ENCODE measurements around the gene ACTN2.

DNA sequence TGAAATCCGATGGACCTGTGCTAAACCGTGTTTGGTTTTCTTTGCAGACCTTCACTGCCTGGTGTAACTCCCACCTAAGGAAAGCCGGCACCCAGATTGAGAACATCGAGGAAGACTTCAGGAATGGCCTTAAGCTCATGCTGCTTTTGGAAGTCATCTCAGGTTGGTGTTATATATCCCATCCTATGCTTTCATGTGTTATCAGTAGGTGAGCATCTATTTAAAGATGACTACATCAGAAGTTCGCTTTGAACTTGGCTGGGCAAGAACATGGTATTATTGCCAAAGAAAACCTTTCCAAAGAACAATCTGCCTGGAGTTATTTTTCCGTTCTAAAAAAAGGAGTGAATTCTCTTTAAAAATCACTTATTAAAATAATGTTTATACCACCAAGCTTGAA is 31.5 kb downstream of the ACTN2 start:
- TF ChIP-seq, protein P1, sequence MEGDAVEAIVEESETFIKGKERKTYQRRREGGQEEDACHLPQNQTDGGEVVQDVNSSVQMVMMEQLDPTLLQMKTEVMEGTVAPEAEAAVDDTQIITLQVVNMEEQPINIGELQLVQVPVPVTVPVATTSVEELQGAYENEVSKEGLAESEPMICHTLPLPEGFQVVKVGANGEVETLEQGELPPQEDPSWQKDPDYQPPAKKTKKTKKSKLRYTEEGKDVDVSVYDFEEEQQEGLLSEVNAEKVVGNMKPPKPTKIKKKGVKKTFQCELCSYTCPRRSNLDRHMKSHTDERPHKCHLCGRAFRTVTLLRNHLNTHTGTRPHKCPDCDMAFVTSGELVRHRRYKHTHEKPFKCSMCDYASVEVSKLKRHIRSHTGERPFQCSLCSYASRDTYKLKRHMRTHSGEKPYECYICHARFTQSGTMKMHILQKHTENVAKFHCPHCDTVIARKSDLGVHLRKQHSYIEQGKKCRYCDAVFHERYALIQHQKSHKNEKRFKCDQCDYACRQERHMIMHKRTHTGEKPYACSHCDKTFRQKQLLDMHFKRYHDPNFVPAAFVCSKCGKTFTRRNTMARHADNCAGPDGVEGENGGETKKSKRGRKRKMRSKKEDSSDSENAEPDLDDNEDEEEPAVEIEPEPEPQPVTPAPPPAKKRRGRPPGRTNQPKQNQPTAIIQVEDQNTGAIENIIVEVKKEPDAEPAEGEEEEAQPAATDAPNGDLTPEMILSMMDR (IDR thresholded peaks at IDR 0.05; ENCODE audit: borderline replicate concordance, extremely low read depth, low read length, poor library complexity, severe bottlenecking) = no peak
- TF ChIP-seq EZH2 (IDR thresholded peaks at IDR 0.05; ENCODE audit: borderline replicate concordance, low read depth, low read length, severe bottlenecking) = no peak

Data from DND-41 (cell line).